Suprapubic skin (tissue), 4 donors: ENCODE measurements around the gene MYO16.

Source experiments
- POLR2A ChIP-seq, 2 donors: fragments of 450-650 bp; IDR thresholded peaks; one replicate each; pipeline ENCODE4 v1.6.1; 2017; ENCODE audit warnings: antibody characterized with exemption in 2 of 2, mild to moderate bottlenecking in 2 of 2, moderate library complexity in 2 of 2
- POLR2AphosphoS5 ChIP-seq, 3 donors: sonication (generic); formaldehyde crosslinking; IDR thresholded peaks; one replicate each; pipeline ENCODE4 v1.6.1; 2017; ENCODE audit warnings: antibody characterized with exemption in 3 of 3
- TF ChIP-seq, protein P1 (sequence below), 2 donors: fragments of 200-600 bp in 1 of 2; fragments of 450-650 bp in 1 of 2; sonication (generic) in 1 of 2; IDR thresholded peaks; one replicate each; pipeline ENCODE4 v1.5.1; 2016 to 2019; ENCODE audit warnings: antibody characterized with exemption in 2 of 2, mild to moderate bottlenecking in 1 of 2, moderate library complexity in 1 of 2

DNA sequence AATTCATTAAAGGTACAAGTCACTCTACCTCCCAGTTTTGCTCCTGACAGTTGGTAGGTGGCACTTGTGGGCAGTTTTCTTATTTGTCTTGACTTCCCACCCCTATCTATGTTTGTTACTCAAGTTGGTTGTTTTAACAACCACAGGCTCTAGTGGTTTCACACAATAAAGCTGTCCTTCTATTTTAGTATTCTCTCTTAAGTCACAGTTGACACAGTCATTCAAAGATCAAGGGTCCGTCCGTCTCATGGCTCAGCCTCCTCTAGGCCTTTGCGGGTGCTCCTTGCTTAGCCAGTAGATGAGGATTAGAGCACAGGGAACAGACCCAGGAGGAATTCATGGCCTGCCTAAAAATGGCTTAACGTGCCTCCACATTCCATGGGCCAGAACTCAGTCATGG lies 583.2 kb downstream of the MYO16 start:
- TF ChIP-seq, protein P1, sequence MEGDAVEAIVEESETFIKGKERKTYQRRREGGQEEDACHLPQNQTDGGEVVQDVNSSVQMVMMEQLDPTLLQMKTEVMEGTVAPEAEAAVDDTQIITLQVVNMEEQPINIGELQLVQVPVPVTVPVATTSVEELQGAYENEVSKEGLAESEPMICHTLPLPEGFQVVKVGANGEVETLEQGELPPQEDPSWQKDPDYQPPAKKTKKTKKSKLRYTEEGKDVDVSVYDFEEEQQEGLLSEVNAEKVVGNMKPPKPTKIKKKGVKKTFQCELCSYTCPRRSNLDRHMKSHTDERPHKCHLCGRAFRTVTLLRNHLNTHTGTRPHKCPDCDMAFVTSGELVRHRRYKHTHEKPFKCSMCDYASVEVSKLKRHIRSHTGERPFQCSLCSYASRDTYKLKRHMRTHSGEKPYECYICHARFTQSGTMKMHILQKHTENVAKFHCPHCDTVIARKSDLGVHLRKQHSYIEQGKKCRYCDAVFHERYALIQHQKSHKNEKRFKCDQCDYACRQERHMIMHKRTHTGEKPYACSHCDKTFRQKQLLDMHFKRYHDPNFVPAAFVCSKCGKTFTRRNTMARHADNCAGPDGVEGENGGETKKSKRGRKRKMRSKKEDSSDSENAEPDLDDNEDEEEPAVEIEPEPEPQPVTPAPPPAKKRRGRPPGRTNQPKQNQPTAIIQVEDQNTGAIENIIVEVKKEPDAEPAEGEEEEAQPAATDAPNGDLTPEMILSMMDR (IDR thresholded peaks at IDR 0.05) = no peak
- TF ChIP-seq POLR2A (IDR thresholded peaks at IDR 0.05) (no peak), POLR2AphosphoS5 (IDR thresholded peaks at IDR 0.05) (no peak)
